Measurements from ENCODE around the gene LNP1.
A peak's percentile ranks its signal among the peaks of the same experiment; 100 is the strongest.

Gene LNP1

GRCh38 chr3:100483529-100483928 lies 82.2 kb downstream of the LNP1 start:
- no peak for DNase-seq

GRCh38 chr3:100486808-100487207 lies 85.5 kb downstream of the LNP1 start:
- no peak for DNase-seq

- no peak for DNase-seq
Measured at GRCh38 chr3:100489118-100489517, 87.8 kb downstream of the LNP1 start.

- DNase-seq = peak; percentile 73
Measured at GRCh38 chr3:100492059-100493006, 91.0 kb downstream of the LNP1 start, which contains the start of gene TMEM45A. TSS of gene TMEM45A (plus strand) at chr3:100492619. CDS start at chr3:100555212, 62,593 bp downstream.

- DNase-seq = no peak
Measured at GRCh38 chr3:100496711-100497261, 95.4 kb downstream of the LNP1 start.

GRCh38 chr3:100499651-100500050 lies 98.3 kb downstream of the LNP1 start:
- no peak for DNase-seq

GRCh38 chr3:100500320-100500880 lies 99.1 kb downstream of the LNP1 start:
- no peak for DNase-seq

- no peak for DNase-seq
Measured at GRCh38 chr3:100503448-100503847, 102.1 kb downstream of the LNP1 start.
